ENCODE measurements around the gene DENND2D.

DENND2D gene

DNA sequence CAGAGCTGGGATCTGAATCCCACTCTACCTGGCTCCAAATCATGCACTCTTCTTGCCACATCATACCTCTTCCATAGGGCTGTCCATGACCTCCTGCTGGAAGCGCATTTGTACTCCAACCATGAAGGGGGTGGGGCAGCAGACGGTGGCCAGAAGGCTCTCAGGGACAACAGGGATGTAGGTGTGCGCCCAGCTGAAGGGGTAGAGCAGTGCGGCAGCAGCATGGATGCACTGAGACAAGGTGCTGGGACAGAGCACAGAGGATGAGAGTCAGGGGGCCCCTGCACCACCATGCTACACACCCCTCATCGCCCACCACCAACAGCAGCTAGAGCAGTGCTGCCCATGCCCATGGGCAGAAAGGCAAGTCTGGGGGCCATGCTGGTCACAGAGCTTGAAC, 8.4 kb downstream of the DENND2D start:
- TF ChIP-seq, protein P1, sequence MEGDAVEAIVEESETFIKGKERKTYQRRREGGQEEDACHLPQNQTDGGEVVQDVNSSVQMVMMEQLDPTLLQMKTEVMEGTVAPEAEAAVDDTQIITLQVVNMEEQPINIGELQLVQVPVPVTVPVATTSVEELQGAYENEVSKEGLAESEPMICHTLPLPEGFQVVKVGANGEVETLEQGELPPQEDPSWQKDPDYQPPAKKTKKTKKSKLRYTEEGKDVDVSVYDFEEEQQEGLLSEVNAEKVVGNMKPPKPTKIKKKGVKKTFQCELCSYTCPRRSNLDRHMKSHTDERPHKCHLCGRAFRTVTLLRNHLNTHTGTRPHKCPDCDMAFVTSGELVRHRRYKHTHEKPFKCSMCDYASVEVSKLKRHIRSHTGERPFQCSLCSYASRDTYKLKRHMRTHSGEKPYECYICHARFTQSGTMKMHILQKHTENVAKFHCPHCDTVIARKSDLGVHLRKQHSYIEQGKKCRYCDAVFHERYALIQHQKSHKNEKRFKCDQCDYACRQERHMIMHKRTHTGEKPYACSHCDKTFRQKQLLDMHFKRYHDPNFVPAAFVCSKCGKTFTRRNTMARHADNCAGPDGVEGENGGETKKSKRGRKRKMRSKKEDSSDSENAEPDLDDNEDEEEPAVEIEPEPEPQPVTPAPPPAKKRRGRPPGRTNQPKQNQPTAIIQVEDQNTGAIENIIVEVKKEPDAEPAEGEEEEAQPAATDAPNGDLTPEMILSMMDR (conservative IDR thresholded peaks at IDR 0.05; ENCODE audit: control insufficient read depth, insufficient read depth, low read depth, low read length): no peak
- H3K4me3 ChIP-seq (ENCODE audit: control insufficient read depth, low read depth, low read length): no peak overlapping the region
- DNase-seq (ENCODE audit: low read depth): no peak

DNA sequence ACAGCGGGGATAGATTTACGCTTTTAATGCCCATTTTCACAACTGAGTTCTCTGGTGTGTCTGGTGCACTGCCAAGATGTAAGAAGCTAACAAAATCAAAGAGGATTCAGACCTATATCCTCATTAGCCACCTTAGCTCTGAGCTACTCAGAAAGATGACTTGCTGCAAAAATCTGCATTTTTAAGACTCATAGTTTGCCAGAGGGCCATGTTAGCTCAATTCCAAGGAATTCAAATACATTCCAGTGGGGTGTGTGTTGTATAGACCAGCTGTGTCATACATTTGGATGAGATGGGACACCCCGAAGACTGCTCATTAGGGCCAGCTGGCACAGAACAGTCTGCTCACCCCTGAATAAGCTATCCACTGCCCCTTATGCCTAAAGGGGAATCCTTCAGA, 8.9 kb downstream of the DENND2D start:
- DNase-seq (ENCODE audit: low read depth): peak; percentile 68
- H3K4me3 ChIP-seq (ENCODE audit: control insufficient read depth, low read depth, low read length): no peak overlapping the region
- TF ChIP-seq, protein P1 (conservative IDR thresholded peaks at IDR 0.05; ENCODE audit: control insufficient read depth, insufficient read depth, low read depth, low read length): no peak

DNA sequence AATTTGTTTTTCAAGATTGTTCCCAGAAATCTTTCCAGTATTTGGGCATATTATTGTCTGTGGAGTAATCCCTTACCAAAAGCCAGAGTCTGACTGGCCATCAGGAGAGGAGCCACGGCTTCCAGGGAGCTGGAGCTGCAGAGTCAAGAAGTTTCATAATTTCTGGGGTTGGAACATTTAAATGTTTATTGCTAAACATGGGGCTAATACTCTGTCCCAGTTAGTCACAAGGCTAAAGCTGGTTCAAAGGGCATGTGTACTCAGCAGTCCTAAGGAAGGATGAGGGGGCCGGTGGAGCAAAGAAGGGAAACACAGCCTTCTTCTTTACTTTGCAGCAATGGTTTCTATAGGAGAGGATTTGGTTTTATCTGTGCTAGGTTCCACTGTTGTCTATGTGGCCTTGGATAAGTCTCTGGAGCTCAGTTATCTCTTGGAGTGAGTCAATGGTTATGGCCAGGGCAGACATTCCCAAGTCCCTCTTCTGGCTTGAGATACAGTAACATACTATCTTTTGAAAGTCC, 9.5 kb downstream of the DENND2D start:
- TF ChIP-seq, protein P1 (conservative IDR thresholded peaks at IDR 0.05; ENCODE audit: control insufficient read depth, insufficient read depth, low read depth, low read length): no peak
- DNase-seq (ENCODE audit: low read depth): peak; percentile 67
- H3K4me3 ChIP-seq (ENCODE audit: control insufficient read depth, low read depth, low read length): no peak overlapping the region

DNA sequence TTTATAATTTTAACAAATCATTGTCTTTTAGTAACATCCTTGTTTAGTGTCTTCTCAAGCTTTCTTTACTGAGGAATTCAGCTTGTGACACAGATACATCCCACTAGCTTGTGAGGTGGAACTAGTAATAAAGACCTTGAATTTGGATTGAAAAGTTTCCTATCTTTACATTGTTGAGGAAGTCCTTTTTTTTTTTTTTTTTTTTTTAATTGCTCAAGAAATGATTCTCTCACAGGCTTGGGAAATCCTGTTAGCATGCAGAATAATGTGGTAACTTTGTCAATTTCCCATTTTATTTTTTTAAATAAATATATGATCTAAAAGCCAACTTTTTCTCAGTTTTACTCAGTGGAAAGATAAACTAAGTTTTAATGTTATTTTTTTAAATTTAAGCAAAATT, 15.8 kb downstream of the DENND2D start:
- TF ChIP-seq, protein P1 (conservative IDR thresholded peaks at IDR 0.05; ENCODE audit: control insufficient read depth, insufficient read depth, low read depth, low read length): no peak
- H3K4me3 ChIP-seq (ENCODE audit: control insufficient read depth, low read depth, low read length): no peak overlapping the region
- DNase-seq (ENCODE audit: low read depth): no peak

DNA sequence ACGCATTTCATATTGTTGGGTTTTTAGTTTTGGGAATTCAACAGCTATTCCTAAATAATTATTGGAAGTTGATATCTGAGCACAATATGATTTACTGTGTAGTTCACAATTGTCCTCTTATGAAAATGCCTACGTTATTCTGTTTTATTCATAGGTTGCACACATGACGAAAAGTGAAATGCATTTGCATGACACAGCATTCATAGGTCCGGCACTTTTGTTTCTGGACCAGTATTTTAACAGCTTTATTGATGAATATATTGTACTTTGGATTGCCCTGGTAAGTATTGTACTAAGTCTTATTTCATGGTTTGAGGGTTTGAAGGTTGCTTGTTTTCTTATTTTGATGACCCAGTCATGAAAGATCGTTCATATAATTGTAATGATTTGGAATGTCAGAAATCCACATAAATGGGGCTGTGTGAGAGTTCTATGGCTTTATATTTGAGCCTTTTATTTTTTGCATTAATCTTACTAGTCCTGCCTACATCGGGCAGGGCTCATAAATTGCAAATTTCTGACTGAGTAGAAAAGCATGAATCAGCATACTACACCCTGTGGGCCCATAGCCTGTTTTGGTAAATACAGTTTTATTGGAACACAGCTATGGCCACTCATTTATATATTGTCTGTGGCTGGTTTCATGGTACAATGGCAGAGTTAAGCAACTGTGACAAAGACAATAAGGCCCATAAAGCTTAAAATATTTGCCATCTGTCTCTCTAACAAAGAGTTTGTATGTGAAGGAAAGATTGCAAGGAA, 17.0 kb downstream of the DENND2D start:
- no peak for DNase-seq (ENCODE audit: low read depth)
- TF ChIP-seq, protein P1 (conservative IDR thresholded peaks at IDR 0.05; ENCODE audit: control insufficient read depth, insufficient read depth, low read depth, low read length): no peak
- no peak overlapping the region for H3K4me3 ChIP-seq (ENCODE audit: control insufficient read depth, low read depth, low read length)

DNA sequence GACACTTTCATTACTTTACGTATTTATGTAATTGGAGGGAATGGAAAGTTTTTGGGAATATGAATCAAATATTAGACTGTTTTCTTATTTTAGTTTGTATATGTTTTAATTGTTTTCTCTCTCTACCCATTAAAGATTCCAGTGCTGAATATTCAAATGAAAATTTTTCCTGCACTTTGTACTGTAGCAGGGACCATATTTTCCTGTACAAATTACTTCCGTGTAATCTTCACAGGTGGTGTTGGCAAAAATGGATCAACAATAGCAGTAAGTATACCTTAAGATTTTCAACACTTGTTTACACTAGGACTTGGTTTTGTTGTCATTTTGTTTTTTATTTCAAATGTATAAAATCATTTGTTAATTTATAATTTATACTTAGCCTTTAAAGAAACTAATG, 18.4 kb downstream of the DENND2D start:
- TF ChIP-seq, protein P1 (conservative IDR thresholded peaks at IDR 0.05; ENCODE audit: control insufficient read depth, insufficient read depth, low read depth, low read length): no peak
- H3K4me3 ChIP-seq (ENCODE audit: control insufficient read depth, low read depth, low read length): no peak overlapping the region
- no peak for DNase-seq (ENCODE audit: low read depth)

Measured in fibroblast of mammary gland (primary cell).